MM.1S (cell line): ENCODE measurements around the gene PIAS2.

Source experiments
- CTCF ChIP-seq: fragments of 300-600 bp; sonication (generic); IDR thresholded peaks from 2 replicates; pipeline ENCODE4 v1.5.1; 2016; ENCODE audit warnings: antibody characterized with exemption, low read length, mixed read lengths
- EZH2 ChIP-seq: fragments of 300-600 bp; sonication (generic); optimal IDR thresholded peaks from 2 replicates; pipeline ENCODE3; 2017; ENCODE audit warnings: low read depth, mild to moderate bottlenecking, antibody characterized with exemption, low read length, mixed read lengths

GRCh38 chr18:46909497-46909896 is 7.8 kb downstream of the PIAS2 start:
- TF ChIP-seq EZH2: no peak
- TF ChIP-seq CTCF: no peak
